Measurements from ENCODE around the gene SCRN1. TPM values are rescaled to one million over a fixed set of nuclear protein-coding genes. Genes with fewer than 3 reads are reported as not detected.
A peak's percentile ranks its signal among the peaks of the same experiment; 100 is the strongest.

The SCRN1 gene, protein sequence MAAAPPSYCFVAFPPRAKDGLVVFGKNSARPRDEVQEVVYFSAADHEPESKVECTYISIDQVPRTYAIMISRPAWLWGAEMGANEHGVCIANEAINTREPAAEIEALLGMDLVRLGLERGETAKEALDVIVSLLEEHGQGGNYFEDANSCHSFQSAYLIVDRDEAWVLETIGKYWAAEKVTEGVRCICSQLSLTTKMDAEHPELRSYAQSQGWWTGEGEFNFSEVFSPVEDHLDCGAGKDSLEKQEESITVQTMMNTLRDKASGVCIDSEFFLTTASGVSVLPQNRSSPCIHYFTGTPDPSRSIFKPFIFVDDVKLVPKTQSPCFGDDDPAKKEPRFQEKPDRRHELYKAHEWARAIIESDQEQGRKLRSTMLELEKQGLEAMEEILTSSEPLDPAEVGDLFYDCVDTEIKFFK
- 1 to 10 TPM; 2.2 to 8.7 (median 2.5) TPM for total RNA-seq
- 1 to 10 TPM; 1.6 to 1.8 TPM for polyA plus RNA-seq
- 6.1 reads per million, percentile 27 among the genes with 10 or more reads in this experiment for total RNA-seq

DNA sequence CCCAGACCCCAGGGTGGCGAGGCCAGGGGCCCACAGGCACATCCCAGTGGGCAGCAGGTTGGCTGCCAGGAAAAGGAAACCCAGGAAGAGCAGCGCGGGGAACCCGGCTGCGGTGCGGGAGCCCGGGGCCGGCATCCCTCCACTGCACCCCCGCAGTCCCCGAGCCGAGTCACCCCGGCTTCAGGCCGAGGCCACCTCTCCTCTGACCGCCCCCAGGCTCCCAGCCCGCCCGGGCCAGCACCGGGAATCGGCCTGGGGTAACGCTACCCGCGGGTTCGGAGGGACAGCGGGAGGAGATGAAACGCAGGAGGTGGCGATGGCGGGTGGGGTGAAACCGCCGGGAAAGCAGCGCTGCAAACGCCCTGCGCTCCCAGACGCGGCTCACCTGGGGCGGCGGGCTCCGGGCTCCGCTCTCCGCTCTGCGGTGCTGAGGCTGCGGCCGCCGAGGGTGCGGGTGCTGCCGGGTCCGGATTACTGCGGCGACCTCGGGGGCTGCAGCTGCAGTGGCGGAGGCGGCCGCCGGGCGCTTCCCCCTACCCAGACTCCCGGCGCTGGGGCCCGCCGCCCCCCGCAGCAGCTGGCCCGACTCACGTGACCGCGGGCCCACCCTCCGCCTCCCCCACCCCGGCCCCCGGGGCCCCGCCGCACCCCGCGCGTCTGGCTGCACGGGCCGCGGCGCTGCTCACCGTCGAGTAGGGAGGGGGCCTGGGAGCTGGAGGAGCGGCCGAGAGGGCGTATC, at the start of gene SCRN1:
SCRN1 (minus strand) TSS at position 545 of the 739 bp plus-strand sequence. CDS start 20,734 bp downstream, outside the sequence.
- Histone ChIP-seq H3K36me3 (ENCODE audit: control insufficient read depth in 2 of 3, insufficient read depth in 3 of 3, low read length in 3 of 3) (peaks cover 0 to 3% (median 0%) of the 10 kb centered on the region in 3 experiments), H3K4me3 (ENCODE audit: low read length) (peak within 1 kb of the TSS; percentile 52), H3K4me1 (ENCODE audit: control insufficient read depth in 2 of 2, insufficient read depth in 2 of 2, low read length in 2 of 2) (no peaks in the 10 kb centered on the region), H3K9me3 (ENCODE audit: control insufficient read depth in 2 of 3, low read length in 3 of 3) (peaks cover 0 to 4% (median 0%) of the 10 kb centered on the region in 3 experiments), H3K27me3 (ENCODE audit: control insufficient read depth in 2 of 2, insufficient read depth in 2 of 2, low read length in 2 of 2) (peaks cover 0 to 7% of the 10 kb centered on the region in 2 donors), H3K27ac (ENCODE audit: low read depth, low read length) (peak within 1 kb of the TSS; percentile 54)
- ChIA-PET POLR2A (no interaction called here), CTCF (no interaction called here)
- DNase-seq = peak in 7 of 9 donors; percentile 1 to 36 (median 20)
- peaks cover 6 to 15% (median 7%) of the 10 kb centered on the region in 7 donors for H3K4me1 Mint-ChIP-seq
- intact Hi-C loops (cut with micrococcal nuclease) = loop anchor here (2.0 to 5.0 kb wide), 2 partner anchors 37 to 38 kb away; partner anchors contain the start of genes FKBP14 (in 2 of the 2) and PLEKHA8 (in 1 of the 2)
- peaks cover 0 to 9% (median 3%) of the 10 kb centered on the region in 5 donors for H3K36me3 Mint-ChIP-seq
- H3K27me3 Mint-ChIP-seq = peaks cover 43 to 69% (median 54%) of the 10 kb centered on the region in 5 donors
- peak within 1 kb of the TSS; percentile 68 to 85 (median 80) for H3K4me3 Mint-ChIP-seq
- ATAC-seq = peak; percentile 38
- peak within 1 kb of the TSS in 4 of 9 donors; percentile 3 to 56 (median 30) for H3K27ac Mint-ChIP-seq
- H3K9me3 Mint-ChIP-seq = peaks cover 0 to 25% (median 13%) of the 10 kb centered on the region in 11 donors

DNA sequence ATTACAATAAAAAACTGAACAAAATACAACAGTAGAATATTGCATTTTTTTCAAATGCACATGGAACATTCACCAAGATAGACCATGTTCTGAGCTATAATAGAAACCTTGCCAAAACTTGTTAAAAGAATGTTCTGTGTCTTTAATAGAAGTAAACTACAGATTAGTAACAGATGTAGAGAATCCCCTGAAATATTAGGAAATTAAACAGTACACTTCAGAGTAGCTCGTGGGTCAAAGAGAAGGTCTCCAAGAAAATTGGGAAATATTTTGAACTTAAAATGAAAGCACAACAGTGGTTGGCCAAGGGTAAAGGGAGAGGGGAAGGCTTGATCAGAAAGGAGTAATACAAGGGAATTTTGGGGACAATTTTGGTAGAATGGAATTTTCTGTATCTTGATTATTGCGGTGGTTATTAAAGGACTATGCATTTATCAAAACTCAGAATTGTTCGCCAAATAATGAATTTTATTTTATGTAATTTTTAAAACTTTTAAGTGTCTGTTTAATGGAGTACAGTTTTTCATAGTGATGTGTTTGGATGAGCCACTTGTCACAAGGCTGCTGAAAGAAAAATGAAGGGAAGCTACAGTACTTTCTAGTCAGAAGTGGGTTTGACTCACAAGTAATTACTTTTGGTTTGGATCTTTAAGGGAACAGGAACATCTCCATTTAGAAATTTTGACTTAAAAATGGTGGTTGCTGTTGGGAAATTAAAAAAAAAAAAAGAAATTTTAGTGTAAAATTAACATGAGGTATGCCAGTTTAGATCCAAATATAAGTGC, 48.8 kb upstream of the SCRN1 start:
- Histone ChIP-seq H3K27me3 (ENCODE audit: control insufficient read depth in 2 of 2, insufficient read depth in 2 of 2, low read length in 2 of 2) (no peaks in the 10 kb centered on the region), H3K9me3 (ENCODE audit: control insufficient read depth in 2 of 3, low read length in 3 of 3) (no peaks in the 10 kb centered on the region), H3K36me3 (ENCODE audit: control insufficient read depth in 2 of 3, insufficient read depth in 3 of 3, low read length in 3 of 3) (no peaks in the 10 kb centered on the region), H3K4me1 (ENCODE audit: control insufficient read depth in 2 of 2, insufficient read depth in 2 of 2, low read length in 2 of 2) (peaks cover 0 to 10% of the 10 kb centered on the region in 2 donors), H3K27ac (ENCODE audit: low read depth, low read length) (no peak overlapping the region), H3K4me3 (ENCODE audit: low read length) (no peak overlapping the region)
- peaks cover 7 to 40% (median 23%) of the 10 kb centered on the region in 7 donors for H3K4me1 Mint-ChIP-seq
- H3K27me3 Mint-ChIP-seq = no peaks in the 10 kb centered on the region
- ATAC-seq (no peak), DNase-seq (no peak)
- peaks cover 0 to 7% (median 4%) of the 10 kb centered on the region in 5 donors for H3K36me3 Mint-ChIP-seq
- peak overlapping the region in 3 of 10 donors; percentile 10 to 46 (median 46) for H3K4me3 Mint-ChIP-seq
- peak overlapping the region in 2 of 9 donors; percentile 23 to 26 for H3K27ac Mint-ChIP-seq
- H3K9me3 Mint-ChIP-seq = no peaks in the 10 kb centered on the region
- intact Hi-C loops (cut with micrococcal nuclease) = no loop called here
- ChIA-PET POLR2A (interaction anchor here (0.6 kb wide), 1 partner anchor 1805 kb away, joined by 3 read pairs; no protein-coding TSS in a partner anchor), CTCF (no interaction called here)

DNA sequence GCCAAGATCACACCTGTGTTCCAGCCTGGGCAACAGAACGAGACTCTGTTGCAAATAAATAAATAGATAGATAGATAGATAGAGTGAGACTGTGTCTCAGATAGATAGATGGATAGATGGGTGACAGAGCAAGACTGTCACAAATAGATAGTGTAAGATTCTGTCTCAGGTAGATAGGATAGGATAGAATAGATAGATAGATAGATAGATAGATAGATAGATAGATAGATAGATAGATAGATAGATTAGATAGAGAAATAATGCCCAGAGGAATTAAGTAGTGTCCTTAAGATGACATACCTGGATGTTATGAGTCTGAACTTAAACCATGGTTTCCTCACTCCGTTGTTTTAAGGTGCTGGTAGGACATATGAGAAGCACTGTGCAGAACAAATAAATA, 46.6 kb upstream of the SCRN1 start:
- Mint-ChIP-seq H3K36me3 (peaks cover 0 to 5% (median 0%) of the 10 kb centered on the region in 5 donors), H3K4me1 (peaks cover 4 to 35% (median 22%) of the 10 kb centered on the region in 7 donors), H3K27me3 (no peaks in the 10 kb centered on the region), H3K9me3 (no peaks in the 10 kb centered on the region), H3K4me3 (no peak overlapping the region), H3K27ac (peak overlapping the region in 1 of 9 donors; percentile 23)
- Histone ChIP-seq H3K4me3 (ENCODE audit: low read length) (no peak overlapping the region), H3K27ac (ENCODE audit: low read depth, low read length) (no peak overlapping the region), H3K36me3 (ENCODE audit: control insufficient read depth in 2 of 3, insufficient read depth in 3 of 3, low read length in 3 of 3) (no peaks in the 10 kb centered on the region), H3K4me1 (ENCODE audit: control insufficient read depth in 2 of 2, insufficient read depth in 2 of 2, low read length in 2 of 2) (peaks cover 0 to 10% of the 10 kb centered on the region in 2 donors), H3K9me3 (ENCODE audit: control insufficient read depth in 2 of 3, low read length in 3 of 3) (no peaks in the 10 kb centered on the region), H3K27me3 (ENCODE audit: control insufficient read depth in 2 of 2, insufficient read depth in 2 of 2, low read length in 2 of 2) (no peaks in the 10 kb centered on the region)
- no peak for DNase-seq
- no peak for ATAC-seq
- intact Hi-C loops (cut with micrococcal nuclease) = no loop called here
- CTCF ChIA-PET = no interaction called here
- POLR2A ChIA-PET = interaction anchor here (1.0 kb wide), 1 partner anchor 8 kb away, joined by 3 read pairs; the partner anchor contains the start of gene PLEKHA8

DNA sequence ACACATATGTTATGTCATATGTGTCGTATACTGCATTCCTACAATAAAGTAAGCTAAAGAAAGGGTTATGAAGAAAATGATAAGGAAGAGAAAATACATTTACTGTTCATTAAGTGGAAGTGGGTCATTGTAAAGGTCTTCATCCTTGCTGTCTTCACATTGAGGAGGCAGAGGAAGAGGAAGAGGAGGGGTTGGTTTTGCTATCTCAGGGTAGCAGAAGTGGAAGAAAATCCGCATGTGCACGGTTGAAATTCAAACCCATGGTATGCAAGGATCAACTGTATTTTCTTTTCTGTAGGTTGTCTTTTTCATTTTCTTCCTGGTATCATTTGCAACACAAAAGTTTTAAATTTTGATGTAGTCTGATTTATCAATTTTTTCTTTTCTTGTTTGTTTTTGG, 44.9 kb upstream of the SCRN1 start:
- intact Hi-C loops (cut with micrococcal nuclease) = no loop called here
- ChIA-PET CTCF (interaction anchor here (1.2 kb wide), 1 partner anchor 28 kb away, joined by 6 read pairs; no protein-coding TSS in a partner anchor), POLR2A (no interaction called here)
- ATAC-seq (no peak), DNase-seq (no peak)
- Mint-ChIP-seq H3K4me1 (peaks cover 0 to 19% (median 4%) of the 10 kb centered on the region in 7 donors), H3K27me3 (no peaks in the 10 kb centered on the region), H3K4me3 (no peak overlapping the region), H3K9me3 (no peaks in the 10 kb centered on the region), H3K27ac (no peak overlapping the region), H3K36me3 (peaks cover 0 to 5% (median 0%) of the 10 kb centered on the region in 5 donors)
- H3K36me3 ChIP-seq (ENCODE audit: control insufficient read depth in 2 of 3, insufficient read depth in 3 of 3, low read length in 3 of 3) = no peaks in the 10 kb centered on the region
- H3K27ac ChIP-seq (ENCODE audit: low read depth, low read length) = no peak overlapping the region
- H3K27me3 ChIP-seq (ENCODE audit: control insufficient read depth in 2 of 2, insufficient read depth in 2 of 2, low read length in 2 of 2) = no peaks in the 10 kb centered on the region
- peaks cover 0 to 6% of the 10 kb centered on the region in 2 donors for H3K4me1 ChIP-seq (ENCODE audit: control insufficient read depth in 2 of 2, insufficient read depth in 2 of 2, low read length in 2 of 2)
- H3K4me3 ChIP-seq (ENCODE audit: low read length) = no peak overlapping the region
- H3K9me3 ChIP-seq (ENCODE audit: control insufficient read depth in 2 of 3, low read length in 3 of 3) = no peaks in the 10 kb centered on the region

DNA sequence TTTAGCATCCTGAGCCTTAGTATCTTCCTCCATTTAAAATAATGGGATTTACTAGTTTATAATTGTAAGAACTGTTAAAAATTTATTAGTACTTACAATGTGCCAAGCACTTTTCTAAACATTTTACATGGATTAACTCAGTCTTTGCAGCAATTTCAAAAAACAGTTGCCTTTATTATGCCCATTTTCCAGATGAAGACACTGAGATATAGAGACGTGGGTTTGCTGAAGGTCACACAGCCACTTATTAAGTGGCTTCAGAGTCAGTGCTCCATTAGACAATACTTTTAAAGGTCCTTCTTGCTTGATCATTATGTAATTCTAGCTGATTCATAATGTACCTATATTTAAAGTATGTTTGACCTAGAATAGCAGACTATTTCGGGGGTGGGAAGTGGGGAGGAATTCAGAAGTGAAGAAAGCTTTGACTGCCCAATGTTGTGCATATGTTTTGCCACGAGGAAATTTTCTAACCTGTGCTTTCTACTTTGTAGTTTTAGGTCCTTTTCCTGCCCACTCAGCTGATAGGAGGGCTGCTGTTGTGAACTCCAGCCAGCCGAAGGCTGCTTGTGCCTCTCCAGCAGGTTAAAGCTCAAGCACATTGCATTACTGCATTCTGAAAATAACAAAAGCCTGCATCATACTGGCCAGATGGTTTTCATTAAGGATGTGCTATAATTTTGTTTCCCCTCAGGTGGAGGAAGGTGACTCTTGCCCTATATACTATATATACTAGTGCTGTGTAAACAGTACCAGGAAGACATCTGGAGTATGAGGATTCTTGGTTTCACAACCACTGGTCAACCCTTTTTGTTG, 42.9 kb upstream of the SCRN1 start:
- H3K27ac ChIP-seq (ENCODE audit: low read depth, low read length) = no peak overlapping the region
- no peak for DNase-seq
- H3K4me3 ChIP-seq (ENCODE audit: low read length) = no peak overlapping the region
- Mint-ChIP-seq H3K27ac (no peak overlapping the region), H3K27me3 (no peaks in the 10 kb centered on the region), H3K9me3 (no peaks in the 10 kb centered on the region), H3K36me3 (peaks cover 0 to 5% (median 0%) of the 10 kb centered on the region in 5 donors), H3K4me1 (peaks cover 4 to 12% (median 6%) of the 10 kb centered on the region in 7 donors), H3K4me3 (no peak overlapping the region)
- CTCF ChIA-PET = no interaction called here
- no peaks in the 10 kb centered on the region for H3K9me3 ChIP-seq (ENCODE audit: control insufficient read depth in 2 of 3, low read length in 3 of 3)
- intact Hi-C loops (cut with micrococcal nuclease) = no loop called here
- POLR2A ChIA-PET = no interaction called here
- H3K27me3 ChIP-seq (ENCODE audit: control insufficient read depth in 2 of 2, insufficient read depth in 2 of 2, low read length in 2 of 2) = no peaks in the 10 kb centered on the region
- ATAC-seq = no peak
- peaks cover 0 to 6% (median 0%) of the 10 kb centered on the region in 3 experiments for H3K36me3 ChIP-seq (ENCODE audit: control insufficient read depth in 2 of 3, insufficient read depth in 3 of 3, low read length in 3 of 3)
- H3K4me1 ChIP-seq (ENCODE audit: control insufficient read depth in 2 of 2, insufficient read depth in 2 of 2, low read length in 2 of 2) = peaks cover 0 to 8% of the 10 kb centered on the region in 2 donors
